ENCODE results near the gene MDH1.

DNA sequence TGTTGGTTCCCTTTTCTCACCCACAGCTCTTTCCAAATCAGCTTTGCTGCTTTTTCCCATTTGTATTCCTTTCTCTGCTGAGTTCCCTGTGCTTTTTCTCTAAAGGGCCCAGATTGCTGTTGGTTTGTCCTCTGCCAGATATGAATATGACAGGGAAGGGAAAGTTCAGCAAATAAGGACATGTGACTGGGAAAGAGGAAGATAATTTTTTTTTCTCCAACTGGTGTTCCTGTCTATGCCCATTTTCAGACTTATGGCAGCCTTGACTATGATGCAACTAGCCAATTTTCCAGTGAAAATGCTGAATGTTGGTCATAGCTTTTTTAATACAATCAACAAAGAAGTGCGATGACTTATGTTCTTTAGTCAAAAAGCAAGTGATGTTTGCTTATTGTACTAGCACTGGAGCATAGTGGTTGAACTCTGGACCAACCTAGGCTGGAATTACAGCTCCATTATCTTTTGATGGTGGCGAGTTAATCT lies 7.7 kb downstream of the MDH1 start:
- TF ChIP-seq OSR1 (CRISPR knock-in tag; IDR thresholded peaks at IDR 0.05) (no peak), PPARA (CRISPR knock-in tag; IDR thresholded peaks at IDR 0.05; ENCODE audit: borderline replicate concordance) (no peak), TOX (CRISPR knock-in tag; IDR thresholded peaks at IDR 0.05; ENCODE audit: borderline replicate concordance) (no peak), CSDC2 (CRISPR knock-in tag; IDR thresholded peaks at IDR 0.05) (no peak), ZFP3 (CRISPR knock-in tag; IDR thresholded peaks at IDR 0.05) (no peak)

Data from SK-N-SH treated with all-trans-retinoic acid at 6 μM for 48 hours (cell line).